Kasumi-1 (cell line): ENCODE data around the gene MYLK2.

ENCODE experiments used
- DNase-seq, 2 experiments: peaks; one replicate each; lab custom pipeline; 2025; lab: John Stamatoyannopoulos, UW

The MYLK2 gene

GRCh38 chr20:31856516-31856915 lies 37.4 kb downstream of the MYLK2 start:
- DNase-seq = no peak

GRCh38 chr20:31857861-31858759 lies 39.0 kb downstream of the MYLK2 start:
- no peak for DNase-seq

- DNase-seq = no peak
These were observed 39.6 kb downstream of the MYLK2 start for GRCh38 chr20:31858760-31859083.

GRCh38 chr20:31859266-31859997 lies 40.3 kb downstream of the MYLK2 start:
- DNase-seq = no peak

- no peak for DNase-seq
These were observed 40.8 kb downstream of the MYLK2 start for GRCh38 chr20:31859998-31860380.

GRCh38 chr20:31860390-31861134 lies 41.4 kb downstream of the MYLK2 start:
- no peak for DNase-seq

GRCh38 chr20:31861135-31861384 lies 41.9 kb downstream of the MYLK2 start:
- DNase-seq = no peak

GRCh38 chr20:31861385-31862156 lies 42.4 kb downstream of the MYLK2 start:
- peak; percentile 54 to 67 for DNase-seq

GRCh38 chr20:31862157-31862470 lies 43.0 kb downstream of the MYLK2 start:
- DNase-seq = no peak

GRCh38 chr20:31862506-31862905 lies 43.4 kb downstream of the MYLK2 start:
- no peak for DNase-seq

- no peak for DNase-seq
These were observed 44.3 kb downstream of the MYLK2 start for GRCh38 chr20:31863296-31864085.

- no peak for DNase-seq
These were observed 45.6 kb downstream of the MYLK2 start for GRCh38 chr20:31864521-31865400.

- no peak for DNase-seq
These were observed 47.1 kb downstream of the MYLK2 start for GRCh38 chr20:31866221-31866620.

GRCh38 chr20:31868853-31869672 lies 49.9 kb downstream of the MYLK2 start:
- DNase-seq = no peak

- no peak for DNase-seq
These were observed 50.5 kb downstream of the MYLK2 start for GRCh38 chr20:31869673-31869941.

GRCh38 chr20:31869942-31870725 lies 51.0 kb downstream of the MYLK2 start, which contains the start of the genes DUSP15 and TTLL9:
Gene DUSP15, minus strand, starts transcription at chr20:31870527. Its CDS starts 190 bp downstream, at chr20:31870337.
Gene TTLL9, plus strand, starts transcription at chr20:31870634. Its CDS starts 493 bp downstream, at chr20:31871127.
- no peak for DNase-seq

GRCh38 chr20:31870726-31871617 lies 51.8 kb downstream of the MYLK2 start:
- no peak for DNase-seq

GRCh38 chr20:31871618-31871954 lies 52.4 kb downstream of the MYLK2 start:
- no peak for DNase-seq
